A673 (cell line): Measurements from ENCODE around the gene VPS37B.

Experiments
- CTCF ChIP-seq: fragments of 300-800, 200-600 bp; sonication (generic); conservative IDR thresholded peaks from 2 replicates; pipeline ENCODE4 v1.5.1; 2017; ENCODE audit warnings: low read depth, mild to moderate bottlenecking, antibody characterized with exemption, low read length, moderate library complexity, mixed read lengths
- EZH2 ChIP-seq: fragments of 200-600 bp; sonication (generic); IDR thresholded peaks from 2 replicates; pipeline ENCODE4 v1.6.1; 2017; ENCODE audit warnings: borderline replicate concordance, low read depth, mild to moderate bottlenecking, mixed read lengths, antibody characterized with exemption, low read length; ENCODE audit not compliant: poor library complexity, severe bottlenecking

- TF ChIP-seq CTCF (no peak), EZH2 (no peak)
Observed at GRCh38 chr12:122893208-122894153, 2.4 kb downstream of the VPS37B start.
